RWPE2 (cell line): ENCODE measurements around the gene HELT.

Experiments used
- ATAC-seq: fragments of 200-7000 bp; cut with Tn5 transposase; 3 replicates; pipeline ENCODE4 v1.9.1; 2021; ENCODE audit warnings: low read depth
- DNase-seq: peaks from one replicate; pipeline ENCODE4 v3.0.0-alpha.2; 2020; ENCODE audit warnings: low spot score
- H3K27ac ChIP-seq: fragments of 450-650 bp; 2 replicates; pipeline ENCODE4 v1.5.1; 2017; ENCODE audit warnings: mild to moderate bottlenecking; ENCODE audit not compliant: poor library complexity, severe bottlenecking
- H3K27me3 ChIP-seq: fragments of 250-450 bp; sonication (Bioruptor Pico); 2 replicates; pipeline ENCODE4 v1.5.1; 2021; ENCODE audit warnings: mild to moderate bottlenecking, moderate library complexity; ENCODE audit not compliant: insufficient read depth, poor library complexity, severe bottlenecking
- H3K36me3 ChIP-seq: fragments of 250-450 bp; sonication (Bioruptor Pico); 2 replicates; pipeline ENCODE4 v1.5.1; 2020; ENCODE audit warnings: low read depth, mild to moderate bottlenecking, moderate library complexity
- H3K4me1 ChIP-seq: fragments of 250-450 bp; sonication (Bioruptor Pico); 2 replicates; pipeline ENCODE4 v1.5.1; 2021; ENCODE audit warnings: mild to moderate bottlenecking, moderate library complexity; ENCODE audit not compliant: insufficient read depth, poor library complexity, severe bottlenecking
- H3K4me3 ChIP-seq: fragments of 250-450 bp; sonication (Bioruptor Pico); 2 replicates; pipeline ENCODE4 v1.5.1; 2021; ENCODE audit warnings: mild to moderate bottlenecking, moderate library complexity; ENCODE audit not compliant: severe bottlenecking
- H3K9me3 ChIP-seq: fragments of 250-450 bp; sonication (Bioruptor Pico); 2 replicates; pipeline ENCODE4 v1.5.1; 2021; ENCODE audit warnings: mild to moderate bottlenecking, moderate library complexity; ENCODE audit not compliant: severe bottlenecking
- TF ChIP-seq, protein P1 (sequence below): fragments of 450-650 bp; IDR thresholded peaks from one replicate; pipeline ENCODE4 v1.5.1; 2017; ENCODE audit warnings: mild to moderate bottlenecking, moderate library complexity; ENCODE audit not compliant: poor library complexity, severe bottlenecking

HELT gene

DNA sequence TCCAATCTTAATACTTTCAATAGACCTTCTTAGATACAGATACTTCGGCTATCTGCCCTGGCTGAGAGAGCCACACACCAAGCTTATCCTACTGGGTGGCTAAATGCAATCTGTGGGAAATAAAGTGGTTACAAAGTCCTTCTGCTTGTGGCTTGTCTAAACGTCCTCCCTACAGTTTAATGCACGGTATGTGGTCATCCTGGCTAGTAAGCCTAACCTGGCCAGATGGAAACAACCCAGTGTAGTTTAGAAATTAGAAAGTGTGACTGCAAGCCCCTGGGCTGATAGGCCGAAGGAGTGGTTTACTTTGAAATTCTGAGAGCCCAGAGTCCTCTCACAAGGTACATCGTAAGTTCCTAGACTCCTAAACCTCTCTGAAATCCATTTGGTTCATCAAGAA, 47.9 kb downstream of the HELT start:
- H3K27me3 ChIP-seq: no peaks in the 10 kb centered on the region
- H3K27ac ChIP-seq: no peak overlapping the region
- no peak overlapping the region for H3K4me3 ChIP-seq
- no peaks in the 10 kb centered on the region for H3K36me3 ChIP-seq
- H3K9me3 ChIP-seq: no peaks in the 10 kb centered on the region
- no peaks in the 10 kb centered on the region for H3K4me1 ChIP-seq
- DNase-seq (no peak), ATAC-seq (no peak)
- TF ChIP-seq, protein P1, sequence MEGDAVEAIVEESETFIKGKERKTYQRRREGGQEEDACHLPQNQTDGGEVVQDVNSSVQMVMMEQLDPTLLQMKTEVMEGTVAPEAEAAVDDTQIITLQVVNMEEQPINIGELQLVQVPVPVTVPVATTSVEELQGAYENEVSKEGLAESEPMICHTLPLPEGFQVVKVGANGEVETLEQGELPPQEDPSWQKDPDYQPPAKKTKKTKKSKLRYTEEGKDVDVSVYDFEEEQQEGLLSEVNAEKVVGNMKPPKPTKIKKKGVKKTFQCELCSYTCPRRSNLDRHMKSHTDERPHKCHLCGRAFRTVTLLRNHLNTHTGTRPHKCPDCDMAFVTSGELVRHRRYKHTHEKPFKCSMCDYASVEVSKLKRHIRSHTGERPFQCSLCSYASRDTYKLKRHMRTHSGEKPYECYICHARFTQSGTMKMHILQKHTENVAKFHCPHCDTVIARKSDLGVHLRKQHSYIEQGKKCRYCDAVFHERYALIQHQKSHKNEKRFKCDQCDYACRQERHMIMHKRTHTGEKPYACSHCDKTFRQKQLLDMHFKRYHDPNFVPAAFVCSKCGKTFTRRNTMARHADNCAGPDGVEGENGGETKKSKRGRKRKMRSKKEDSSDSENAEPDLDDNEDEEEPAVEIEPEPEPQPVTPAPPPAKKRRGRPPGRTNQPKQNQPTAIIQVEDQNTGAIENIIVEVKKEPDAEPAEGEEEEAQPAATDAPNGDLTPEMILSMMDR: no peak

DNA sequence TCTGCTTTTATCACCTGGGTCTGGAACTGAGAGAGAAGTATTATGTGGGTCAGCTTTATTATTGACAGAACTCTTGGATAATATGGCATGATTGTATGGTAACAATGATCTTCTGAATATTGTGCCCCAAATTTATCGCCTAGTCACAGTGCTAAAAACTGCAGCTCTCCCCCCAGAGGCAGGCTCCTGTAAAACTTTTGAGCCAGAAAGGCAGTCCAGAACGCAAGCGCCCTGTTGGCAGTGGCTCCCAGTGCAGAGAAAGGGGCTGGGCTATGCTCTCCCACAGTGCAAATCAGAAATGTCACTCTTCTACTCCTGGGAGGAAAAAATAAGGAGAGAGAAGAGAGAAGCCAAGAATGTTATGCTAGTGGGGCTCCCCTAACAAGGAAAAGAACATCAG, 50.5 kb downstream of the HELT start:
- Histone ChIP-seq H3K27me3 (no peaks in the 10 kb centered on the region), H3K9me3 (no peaks in the 10 kb centered on the region), H3K36me3 (no peaks in the 10 kb centered on the region), H3K4me1 (no peaks in the 10 kb centered on the region), H3K4me3 (no peak overlapping the region), H3K27ac (no peak overlapping the region)
- TF ChIP-seq, protein P1: no peak
- ATAC-seq: no peak
- no peak for DNase-seq
